ENCODE data around the gene ACP3.
"Not testable (repeated sequence)": the region's sequence is repeated elsewhere in the genome, so short reads cannot be mapped to it uniquely, and the experiment has no call there.

Gene ACP3

GRCh38 chr3:132317229-132317948 lies at the start of gene ACP3:
Gene ACP3 (plus strand): TSS chr3:132317407. CDS start chr3:132317457, 50 bp downstream.
- DNase-seq: peak in 4 of 14 donors; percentile 7 to 23 (median 11)

- DNase-seq: no peak
Measured at GRCh38 chr3:132268956-132269355, 48.3 kb upstream of the ACP3 start.

GRCh38 chr3:132273036-132273435 lies 44.2 kb upstream of the ACP3 start:
- no peak for DNase-seq

GRCh38 chr3:132276228-132276906 lies 40.8 kb upstream of the ACP3 start:
- no peak for DNase-seq

- DNase-seq: no peak
Measured at GRCh38 chr3:132279030-132279429, 38.2 kb upstream of the ACP3 start.

GRCh38 chr3:132283440-132283839 lies 33.8 kb upstream of the ACP3 start:
- DNase-seq: peak in 5 of 14 donors; percentile 6 to 32 (median 17)

- DNase-seq: no peak
Measured at GRCh38 chr3:132283916-132284405, 33.2 kb upstream of the ACP3 start.

- DNase-seq: peak in 1 of 14 donors; percentile 19
Measured at GRCh38 chr3:132284781-132285619, 32.2 kb upstream of the ACP3 start.

- no peak for DNase-seq
Measured at GRCh38 chr3:132285620-132285945, 31.6 kb upstream of the ACP3 start.

GRCh38 chr3:132286035-132286434 lies 31.2 kb upstream of the ACP3 start:
- no peak for DNase-seq

GRCh38 chr3:132288357-132288756 lies 28.9 kb upstream of the ACP3 start:
- no peak for DNase-seq

- DNase-seq: no peak
Measured at GRCh38 chr3:132289316-132289715, 27.9 kb upstream of the ACP3 start.

GRCh38 chr3:132290833-132291232 lies 26.4 kb upstream of the ACP3 start:
- no peak for DNase-seq

GRCh38 chr3:132292042-132292441 lies 25.2 kb upstream of the ACP3 start:
- DNase-seq: no peak

GRCh38 chr3:132293251-132293650 lies 24.0 kb upstream of the ACP3 start:
- DNase-seq: no peak

GRCh38 chr3:132294906-132295305 lies 22.3 kb upstream of the ACP3 start:
- DNase-seq: no peak

- not testable (repeated sequence) for DNase-seq
Measured at GRCh38 chr3:132303336-132304201, 13.6 kb upstream of the ACP3 start.

- DNase-seq: not testable (repeated sequence)
Measured at GRCh38 chr3:132304351-132304750, 12.9 kb upstream of the ACP3 start.

- DNase-seq: not testable (repeated sequence)
Measured at GRCh38 chr3:132310057-132310456, 7.2 kb upstream of the ACP3 start.

GRCh38 chr3:132311316-132311715 lies 5.9 kb upstream of the ACP3 start:
- no peak for DNase-seq

GRCh38 chr3:132311841-132312240 lies 5.4 kb upstream of the ACP3 start:
- no peak for DNase-seq

GRCh38 chr3:132315851-132316250 lies 1.4 kb upstream of the ACP3 start:
- DNase-seq: no peak
